Mucosa of descending colon (tissue), 3 donors: ENCODE data around the gene EPAS1. TPM values are rescaled to one million over a fixed set of nuclear protein-coding genes. Genes with fewer than 3 reads are reported as not detected.

Experiments used
- ATAC-seq: fragments of 200-7000 bp; cut with Tn5 transposase; one replicate; pipeline ENCODE4 v1.9.1; 2020; ENCODE audit warnings: mild to moderate bottlenecking, moderate library complexity
- DNase-seq, 3 donors: peaks; one replicate each; pipeline ENCODE4 v3.0.0-alpha.2; 2020
- H3K36me3 ChIP-seq: fragments of 200-600 bp; one replicate; pipeline ENCODE4 v1.8.0; 2021; ENCODE audit warnings: low read depth, mild to moderate bottlenecking
- H3K4me1 ChIP-seq: fragments of 200-600 bp; one replicate; pipeline ENCODE4 v1.8.0; 2021; ENCODE audit warnings: low read depth, mild to moderate bottlenecking
- H3K4me3 ChIP-seq: fragments of 200-600 bp; one replicate; pipeline ENCODE4 v1.8.0; 2021; ENCODE audit warnings: mild to moderate bottlenecking
- H3K9me3 ChIP-seq: fragments of 200-600 bp; one replicate; pipeline ENCODE4 v1.8.0; 2021; ENCODE audit warnings: mild to moderate bottlenecking
- intact Hi-C, 2 donors: fragments of 100-400 bp; cut with DNase I in 1 of 2; cut with micrococcal nuclease in 1 of 2; formaldehyde crosslinking; loops; one replicate each; pipeline versions ENCODE4 v1.11.0 to v1.11.1; 2022; cut with DNase I, micrococcal nuclease
- total RNA-seq, 3 donors: library from RNA; stranded (reverse); fragmentation: NEBNext Ultra II Directional in 2 of 3; extraction: Animal tissue kit (Norgen Biotek cat#: 25700) in 2 of 3; gene quantifications; one replicate each; pipeline versions ENCODE4 v1.2.1 to v1.2.4, GENCODE V29; 2021 to 2023
- TF ChIP-seq, protein P1 (sequence below): fragments of 200-600 bp; IDR thresholded peaks from one replicate; pipeline ENCODE4 v1.8.0; 2022; ENCODE audit warnings: antibody characterized with exemption, mild to moderate bottlenecking
- donor health status: DM: no; HTN: no; CAD: no; lungs with moderate emphysema.
- donor health status: DM: no; HTN: no; CAD: no.
- donor health status: DM: no; HTN: yes; CAD: no.

EPAS1 gene
- total RNA-seq, 3 donors from 2014 or later = 126 to 251 (median 150) TPM

GRCh38 chr2:46286715-46287114, 10.5 kb upstream of the EPAS1 start:
- intact Hi-C loops = no loop called here
- peak; percentile 38 for ATAC-seq
- peaks cover 4% of the 10 kb centered on the region for H3K4me1 ChIP-seq
- no peaks in the 10 kb centered on the region for H3K36me3 ChIP-seq
- peak in 1 of 3 donors; percentile 38 for DNase-seq
- H3K4me3 ChIP-seq = no peak overlapping the region
- H3K9me3 ChIP-seq = no peaks in the 10 kb centered on the region
- TF ChIP-seq, protein P1, sequence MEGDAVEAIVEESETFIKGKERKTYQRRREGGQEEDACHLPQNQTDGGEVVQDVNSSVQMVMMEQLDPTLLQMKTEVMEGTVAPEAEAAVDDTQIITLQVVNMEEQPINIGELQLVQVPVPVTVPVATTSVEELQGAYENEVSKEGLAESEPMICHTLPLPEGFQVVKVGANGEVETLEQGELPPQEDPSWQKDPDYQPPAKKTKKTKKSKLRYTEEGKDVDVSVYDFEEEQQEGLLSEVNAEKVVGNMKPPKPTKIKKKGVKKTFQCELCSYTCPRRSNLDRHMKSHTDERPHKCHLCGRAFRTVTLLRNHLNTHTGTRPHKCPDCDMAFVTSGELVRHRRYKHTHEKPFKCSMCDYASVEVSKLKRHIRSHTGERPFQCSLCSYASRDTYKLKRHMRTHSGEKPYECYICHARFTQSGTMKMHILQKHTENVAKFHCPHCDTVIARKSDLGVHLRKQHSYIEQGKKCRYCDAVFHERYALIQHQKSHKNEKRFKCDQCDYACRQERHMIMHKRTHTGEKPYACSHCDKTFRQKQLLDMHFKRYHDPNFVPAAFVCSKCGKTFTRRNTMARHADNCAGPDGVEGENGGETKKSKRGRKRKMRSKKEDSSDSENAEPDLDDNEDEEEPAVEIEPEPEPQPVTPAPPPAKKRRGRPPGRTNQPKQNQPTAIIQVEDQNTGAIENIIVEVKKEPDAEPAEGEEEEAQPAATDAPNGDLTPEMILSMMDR = no peak

DNA sequence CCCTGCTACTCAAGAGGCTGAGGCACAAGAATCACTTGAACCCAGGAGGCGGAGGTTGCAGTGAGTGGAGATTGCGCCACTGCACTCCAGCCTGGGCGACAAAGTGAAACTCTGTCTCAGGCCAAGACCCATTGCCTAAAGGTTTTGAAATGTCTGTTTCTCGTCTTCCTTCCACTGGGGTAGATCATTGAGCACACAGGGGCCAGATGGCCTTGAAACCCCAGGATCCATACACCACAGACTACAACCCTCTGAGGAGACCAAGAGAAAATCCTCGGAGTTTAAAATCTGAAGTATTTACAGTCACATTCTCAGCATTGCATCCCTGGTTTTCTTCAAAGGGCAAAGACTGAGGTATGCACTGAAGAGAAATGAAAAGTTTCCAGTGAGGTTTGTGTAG, 7.1 kb upstream of the EPAS1 start:
- Histone ChIP-seq H3K4me3 (no peak overlapping the region), H3K36me3 (no peaks in the 10 kb centered on the region), H3K4me1 (peaks cover 4% of the 10 kb centered on the region), H3K9me3 (no peaks in the 10 kb centered on the region)
- no peak for DNase-seq
- no peak for ATAC-seq
- intact Hi-C loops = no loop called here
- TF ChIP-seq, protein P1 = no peak

- Histone ChIP-seq H3K4me1 (no peaks in the 10 kb centered on the region), H3K36me3 (no peaks in the 10 kb centered on the region), H3K4me3 (no peak overlapping the region), H3K9me3 (no peaks in the 10 kb centered on the region)
- intact Hi-C loops = no loop called here
- no peak for DNase-seq
- TF ChIP-seq, protein P1 = no peak
- no peak for ATAC-seq
These were observed 3.7 kb upstream of the EPAS1 start for GRCh38 chr2:46293466-46293865.

DNA sequence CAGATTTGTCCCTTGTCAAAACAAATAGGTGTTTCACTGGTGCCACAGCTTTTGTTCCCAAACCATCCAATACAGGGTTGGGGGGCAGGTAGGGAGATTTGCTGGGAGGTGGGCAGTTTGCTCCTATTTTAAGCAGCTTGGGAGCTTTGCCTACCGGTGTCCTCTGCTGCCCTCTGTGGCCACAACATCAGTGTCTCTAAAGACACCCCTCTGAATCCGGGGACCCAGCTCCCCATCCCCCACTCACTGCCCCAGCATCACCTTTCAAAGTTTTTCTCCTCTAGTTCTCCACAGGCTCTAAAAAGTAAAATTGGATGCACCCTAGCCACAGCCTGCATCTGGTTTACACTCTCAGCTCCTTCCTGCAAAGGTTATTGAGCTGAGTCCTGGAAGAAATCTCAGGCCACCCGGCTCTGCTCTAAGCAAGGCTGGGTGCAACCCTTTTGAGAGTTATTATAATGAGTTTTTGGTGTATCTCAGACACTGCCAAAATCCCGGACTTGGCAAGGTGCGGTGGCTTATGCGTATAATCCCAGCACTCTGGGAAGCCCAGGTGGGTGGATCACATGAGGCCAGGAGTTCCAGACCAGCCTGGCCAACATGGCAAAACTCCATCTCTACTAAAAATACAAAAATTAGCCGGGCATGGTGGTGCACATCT, 2.9 kb upstream of the EPAS1 start:
- H3K4me3 ChIP-seq = no peak overlapping the region
- H3K9me3 ChIP-seq = no peaks in the 10 kb centered on the region
- H3K36me3 ChIP-seq = no peaks in the 10 kb centered on the region
- no peak for ATAC-seq
- H3K4me1 ChIP-seq = peaks cover 4% of the 10 kb centered on the region
- intact Hi-C loops = no loop called here
- peak in 2 of 3 donors; percentile 51 to 71 for DNase-seq
- TF ChIP-seq, protein P1 = no peak

- DNase-seq = peak; percentile 61 to 74 (median 71)
- intact Hi-C loops = no loop called here
- Histone ChIP-seq H3K9me3 (no peaks in the 10 kb centered on the region), H3K4me3 (peak overlapping the region; percentile 76), H3K4me1 (peaks cover 24% of the 10 kb centered on the region), H3K36me3 (no peaks in the 10 kb centered on the region)
- ATAC-seq = peak; percentile 6
- TF ChIP-seq, protein P1 = no peak
These were observed 879 bp upstream of the EPAS1 start for GRCh38 chr2:46296216-46296839.
